Testis (tissue), 3 donors: ENCODE data around the gene LRRC4C. TPM values are rescaled to one million over a fixed set of nuclear protein-coding genes. Genes with fewer than 3 reads are reported as not detected.

ENCODE experiments used
- DNase-seq: peaks from one replicate; pipeline ENCODE4 v3.0.0-alpha.2; 2019
- H3K27ac ChIP-seq, 2 donors: fragments of 200-600 bp; sonication (generic); one replicate each; pipeline ENCODE4 v1.5.1; 2019
- H3K27me3 ChIP-seq: fragments of 200-600 bp; sonication (generic); one replicate; pipeline ENCODE4 v1.5.1; 2019
- H3K36me3 ChIP-seq: fragments of 200-600 bp; sonication (generic); one replicate; pipeline ENCODE4 v1.5.1; 2017; ENCODE audit warnings: low read depth; ENCODE audit errors: missing control alignments
- H3K4me1 ChIP-seq: fragments of 200-600 bp; sonication (generic); one replicate; pipeline ENCODE4 v1.5.1; 2019
- H3K4me3 ChIP-seq, 2 donors: fragments of 200-600 bp; sonication (generic); one replicate each; pipeline ENCODE4 v1.5.1; 2017 to 2019
- H3K9me3 ChIP-seq: fragments of 200-600 bp; sonication (generic); one replicate; pipeline ENCODE4 v1.5.1; 2017
- POLR2A ChIP-seq: fragments of 450-650 bp; IDR thresholded peaks from one replicate; pipeline ENCODE4 v1.6.1; 2017; ENCODE audit warnings: antibody characterized with exemption, mild to moderate bottlenecking, moderate library complexity
- WGBS, 2 donors: methylation state at CpG; one replicate each; pipeline ENCODE4 v1.1.5; 2018; 5-methylcytosine and 5-hydroxymethylcytosine counted together
- intact Hi-C: fragments of 100-400 bp; cut with DNase I; formaldehyde crosslinking; loops from one replicate; pipeline ENCODE4 v1.15.1; 2023; ENCODE audit warnings: low total_unique reads
- polyA plus RNA-seq: library from polyadenylated mRNA; stranded (reverse); fragments of 350-450 nt; fragmentation: Illumina TruSeq; extraction: RNeasy Lipid Tissue Mini Kit (QIAGEN cat#74804); gene quantifications from one replicate; pipeline ENCODE4 v1.2.3, GENCODE V29; 2014; ENCODE audit warnings: low read depth, low replicate concordance; ENCODE audit not compliant: insufficient read depth
- total RNA-seq, 2 donors: library from RNA; depleted of rRNA; stranded (reverse); fragments of >200 nt; gene quantifications; one replicate each; pipeline ENCODE4 v1.2.3, GENCODE V29; 2016
- TF ChIP-seq, protein P1 (sequence below), 3 experiments: fragments of 450-650 bp in 2 of 3; fragments of 200-600 bp in 1 of 3; sonication (generic) in 1 of 3; IDR thresholded peaks; one replicate each; pipeline ENCODE4 v1.5.1; 2016 to 2019; ENCODE audit warnings: antibody characterized with exemption in 3 of 3, mild to moderate bottlenecking in 2 of 3, moderate library complexity in 1 of 3

The LRRC4C gene
- total and polyA plus RNA-seq, 3 donors from 2014 or later, result 0.16 to 0.56 (median 0.45) TPM

DNA sequence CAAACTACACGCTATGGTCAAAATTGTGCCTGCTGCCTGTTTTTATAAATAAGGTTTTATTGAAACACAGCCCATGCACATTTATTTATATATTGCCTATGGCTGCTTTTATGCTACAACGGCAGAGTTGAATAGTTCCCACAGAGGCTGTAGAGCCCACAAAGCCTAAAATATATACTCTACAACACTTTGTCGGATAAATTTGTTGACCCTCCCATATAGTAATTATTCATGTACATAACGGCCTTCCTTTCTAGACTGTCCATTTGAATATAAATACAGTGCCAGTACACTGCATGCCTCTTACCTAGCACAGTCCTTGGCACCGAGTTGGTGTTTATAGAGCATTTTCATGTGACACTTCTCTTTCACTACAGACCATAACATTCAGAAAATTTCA is 314.0 kb downstream of the LRRC4C start:
- intact Hi-C loops, result no loop called here
- no peaks in the 10 kb centered on the region for H3K27me3 ChIP-seq
- no peak for DNase-seq
- 79 to 87% methylated on average over 5 of the region's 5 CpGs for WGBS, 2 donors
- TF ChIP-seq POLR2A, result no peak
- TF ChIP-seq, protein P1, sequence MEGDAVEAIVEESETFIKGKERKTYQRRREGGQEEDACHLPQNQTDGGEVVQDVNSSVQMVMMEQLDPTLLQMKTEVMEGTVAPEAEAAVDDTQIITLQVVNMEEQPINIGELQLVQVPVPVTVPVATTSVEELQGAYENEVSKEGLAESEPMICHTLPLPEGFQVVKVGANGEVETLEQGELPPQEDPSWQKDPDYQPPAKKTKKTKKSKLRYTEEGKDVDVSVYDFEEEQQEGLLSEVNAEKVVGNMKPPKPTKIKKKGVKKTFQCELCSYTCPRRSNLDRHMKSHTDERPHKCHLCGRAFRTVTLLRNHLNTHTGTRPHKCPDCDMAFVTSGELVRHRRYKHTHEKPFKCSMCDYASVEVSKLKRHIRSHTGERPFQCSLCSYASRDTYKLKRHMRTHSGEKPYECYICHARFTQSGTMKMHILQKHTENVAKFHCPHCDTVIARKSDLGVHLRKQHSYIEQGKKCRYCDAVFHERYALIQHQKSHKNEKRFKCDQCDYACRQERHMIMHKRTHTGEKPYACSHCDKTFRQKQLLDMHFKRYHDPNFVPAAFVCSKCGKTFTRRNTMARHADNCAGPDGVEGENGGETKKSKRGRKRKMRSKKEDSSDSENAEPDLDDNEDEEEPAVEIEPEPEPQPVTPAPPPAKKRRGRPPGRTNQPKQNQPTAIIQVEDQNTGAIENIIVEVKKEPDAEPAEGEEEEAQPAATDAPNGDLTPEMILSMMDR (IDR thresholded peaks at IDR 0.05), result no peak
- H3K4me1 ChIP-seq, result no peaks in the 10 kb centered on the region
- H3K27ac ChIP-seq, result no peak overlapping the region
- H3K9me3 ChIP-seq, result no peaks in the 10 kb centered on the region
- H3K4me3 ChIP-seq, result no peak overlapping the region
- no peaks in the 10 kb centered on the region for H3K36me3 ChIP-seq

DNA sequence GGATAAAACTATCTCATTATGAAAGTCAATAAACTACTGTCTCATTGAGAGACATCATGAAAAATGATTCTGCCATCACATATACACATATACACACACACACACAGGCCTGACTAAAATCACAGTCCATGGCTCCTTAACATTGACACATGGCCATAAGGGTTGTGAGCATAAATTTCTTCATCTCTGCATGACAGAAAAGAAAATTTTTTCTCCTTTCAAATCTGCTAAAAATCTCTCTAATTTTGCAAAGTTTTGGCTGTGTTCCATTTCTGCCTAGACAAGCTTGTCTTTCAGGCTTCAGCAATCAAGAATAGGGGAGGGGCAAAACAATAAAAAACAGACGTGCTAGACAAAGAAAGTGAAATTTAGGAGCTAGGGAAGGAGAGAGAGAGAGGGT is 324.5 kb downstream of the LRRC4C start:
- Histone ChIP-seq H3K4me1 (no peaks in the 10 kb centered on the region), H3K9me3 (no peaks in the 10 kb centered on the region), H3K27me3 (no peaks in the 10 kb centered on the region), H3K4me3 (no peak overlapping the region), H3K36me3 (no peaks in the 10 kb centered on the region), H3K27ac (no peak overlapping the region)
- TF ChIP-seq POLR2A, result no peak
- TF ChIP-seq, protein P1 (IDR thresholded peaks at IDR 0.05), result no peak
- intact Hi-C loops, result no loop called here
- 15 to 35% methylated on average over 1 of the region's 1 CpG for WGBS, 2 donors
- DNase-seq, result no peak

DNA sequence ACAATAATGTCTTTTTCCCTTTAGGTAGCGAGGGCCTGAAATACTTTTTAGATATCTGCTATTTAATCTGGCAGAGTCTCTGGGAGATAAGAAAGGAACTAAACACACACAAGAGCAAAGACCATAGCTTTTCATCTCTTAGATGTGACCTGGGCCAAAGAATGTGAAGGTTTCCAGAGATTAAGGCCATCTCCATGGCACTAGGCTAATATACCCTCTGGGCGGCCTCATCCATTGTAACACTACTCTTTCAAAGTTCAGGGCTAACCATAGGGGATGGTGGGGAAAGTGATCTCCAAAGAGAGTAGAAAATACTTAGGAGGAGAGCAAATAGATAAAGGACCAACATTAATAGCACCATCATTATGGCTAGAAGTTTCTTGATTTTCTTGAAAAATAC is 326.4 kb downstream of the LRRC4C start:
- no peaks in the 10 kb centered on the region for H3K36me3 ChIP-seq
- H3K9me3 ChIP-seq, result no peaks in the 10 kb centered on the region
- no peak overlapping the region for H3K27ac ChIP-seq
- intact Hi-C loops, result no loop called here
- H3K4me3 ChIP-seq, result no peak overlapping the region
- DNase-seq, result no peak
- no peaks in the 10 kb centered on the region for H3K27me3 ChIP-seq
- no peak for TF ChIP-seq POLR2A
- TF ChIP-seq, protein P1 (IDR thresholded peaks at IDR 0.05), result no peak
- 89 to 93% methylated on average over 2 of the region's 2 CpGs for WGBS, 2 donors
- no peaks in the 10 kb centered on the region for H3K4me1 ChIP-seq

DNA sequence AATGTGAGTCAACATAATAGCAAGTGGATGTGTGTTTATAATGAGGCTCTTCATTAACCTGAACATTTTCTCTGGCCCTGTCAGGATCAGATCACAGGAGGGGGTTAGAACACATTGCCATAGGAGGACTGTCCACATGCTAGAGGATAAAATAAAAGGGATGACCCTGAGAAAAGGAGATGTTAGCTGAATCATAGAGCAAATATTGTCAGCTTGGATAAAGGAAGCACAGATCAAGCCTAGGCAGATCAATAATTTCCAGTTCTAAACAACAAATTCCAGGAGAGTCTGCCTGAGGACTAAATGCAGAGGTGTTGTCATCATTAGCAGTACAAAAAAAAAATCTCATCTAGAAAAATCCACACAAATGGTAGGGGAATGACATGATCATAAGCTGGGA is 337.9 kb downstream of the LRRC4C start:
- intact Hi-C loops, result no loop called here
- no peaks in the 10 kb centered on the region for H3K4me1 ChIP-seq
- no peaks in the 10 kb centered on the region for H3K27me3 ChIP-seq
- no peak overlapping the region for H3K4me3 ChIP-seq
- H3K36me3 ChIP-seq, result no peaks in the 10 kb centered on the region
- TF ChIP-seq, protein P1 (IDR thresholded peaks at IDR 0.05), result no peak
- no peak for TF ChIP-seq POLR2A
- no peak overlapping the region for H3K27ac ChIP-seq
- no peaks in the 10 kb centered on the region for H3K9me3 ChIP-seq
- DNase-seq, result no peak

GRCh38 chr11:41119484-41119883 is 340.0 kb downstream of the LRRC4C start:
- Histone ChIP-seq H3K27me3 (no peaks in the 10 kb centered on the region), H3K4me3 (no peak overlapping the region), H3K4me1 (no peaks in the 10 kb centered on the region), H3K27ac (no peak overlapping the region), H3K9me3 (no peaks in the 10 kb centered on the region), H3K36me3 (no peaks in the 10 kb centered on the region)
- 52 to 55% methylated on average over 2 of the region's 2 CpGs for WGBS, 2 donors
- no peak for DNase-seq
- TF ChIP-seq, protein P1 (IDR thresholded peaks at IDR 0.05), result no peak
- TF ChIP-seq POLR2A, result no peak
- intact Hi-C loops, result no loop called here
